ENCODE results near the gene ATN1. TPM values are rescaled to one million over a fixed set of nuclear protein-coding genes. Genes with fewer than 3 reads are reported as not detected.
A peak's percentile ranks its signal among the peaks of the same experiment; 100 is the strongest.

ATN1 gene
- total and polyA plus RNA-seq, 2 of the 8 experiments (the other 6 are each of a cell fraction or from before 2014, with no cell fraction given), result 20.6 to 73.4 TPM

- Histone ChIP-seq H3K4me3 (ENCODE audit: extremely low read depth in 1 of 4, insufficient read depth in 2 of 4, low read depth in 3 of 4, low read length in 4 of 4) (peak overlapping the region; percentile 68 to 90 (median 82)), H2BK15ac (ENCODE audit: low read length) (peak overlapping the region; percentile 29; the same call in 1 of the 2 replicates), H3K23me2 (ENCODE audit: low read depth, low read length) (peaks cover 16% of the 10 kb centered on the region; the same call in 1 of the 2 replicates), H3K23ac (ENCODE audit: insufficient read length) (no peak overlapping the region), H3K36me3 (ENCODE audit: control insufficient read depth in 2 of 4, insufficient read depth in 4 of 4, low read length in 3 of 4) (peaks cover 28 to 40% (median 29%) of the 10 kb centered on the region in 4 experiments), H4K8ac (ENCODE audit: extremely low read depth, insufficient read depth, low read length) (peak overlapping the region; percentile 90; the same call in 1 of the 2 replicates), H3K4me2 (ENCODE audit: insufficient read depth in 1 of 2, low read depth in 2 of 2, low read length in 2 of 2) (peak overlapping the region; percentile 66 to 93), H2BK12ac (ENCODE audit: low read depth, low read length) (peak overlapping the region; percentile 68), H3K9ac (replicated peaks in 1 of 4; ENCODE audit: extremely low read depth in 1 of 4, low read depth in 3 of 4, low read length in 3 of 4) (peak overlapping the region; percentile 24 to 79 (median 40); a peak in 6 of 7 replicates), H3K14ac (ENCODE audit: insufficient read length) (no peak overlapping the region), H3K4ac (replicated peaks; ENCODE audit: insufficient read length, low read depth, low read length) (peak overlapping the region; percentile 64), H3K4me1 (replicated peaks in 1 of 4; ENCODE audit: control insufficient read depth in 3 of 4, insufficient read depth in 4 of 4, low read length in 3 of 4) (peaks cover 12 to 44% (median 31%) of the 10 kb centered on the region in 4 experiments), H3K56ac (replicated peaks; ENCODE audit: insufficient read length, low read depth, low read length) (peak overlapping the region; percentile 33), H3K9me3 (ENCODE audit: insufficient read depth in 2 of 2, low read depth in 1 of 2, low read length in 1 of 2) (no peaks in the 10 kb centered on the region), H2AFZ (ENCODE audit: low read length) (no peak overlapping the region), H2BK5ac (ENCODE audit: low read depth, low read length) (peak overlapping the region; percentile 94), H4K91ac (replicated peaks; ENCODE audit: insufficient read length, low read length) (peak overlapping the region; percentile 63), H3K18ac (ENCODE audit: extremely low read depth, low read length) (peak overlapping the region; percentile 92), H2AK5ac (ENCODE audit: low read depth, low read length) (peak overlapping the region; percentile 89), H3K27me3 (replicated peaks in 1 of 4; ENCODE audit: control insufficient read depth in 3 of 4, extremely low read depth in 1 of 4, insufficient read depth in 3 of 4, low read length in 3 of 4) (no peaks in the 10 kb centered on the region), H3K79me2 (ENCODE audit: control insufficient read depth in 1 of 2, insufficient read depth in 2 of 2, low read length in 2 of 2) (peaks cover 2 to 25% of the 10 kb centered on the region in 2 experiments; a peak in 3 of 4 replicates), H3K27ac (ENCODE audit: low read depth, low read length) (peak overlapping the region; percentile 82), H4K5ac (ENCODE audit: insufficient read length, low read depth, low read length) (peak overlapping the region; percentile 34), H4K20me1 (replicated peaks in 1 of 2; ENCODE audit: control insufficient read depth in 1 of 2, insufficient read depth in 2 of 2, low read length in 2 of 2) (peaks cover 2 to 4% of the 10 kb centered on the region in 2 experiments), H2BK20ac (ENCODE audit: low read length) (peak overlapping the region; percentile 77; the same call in 1 of the 2 replicates), H2BK120ac (replicated peaks; ENCODE audit: low read depth, low read length) (no peak overlapping the region), H3K79me1 (ENCODE audit: low read depth, low read length) (no peaks in the 10 kb centered on the region; the same call in 1 of the 2 replicates)
- 63% methylated on average over 12 of the region's 17 CpGs; no CpG with 5 or more reads in 1 of the 2 experiments for whole genome bisulfite sequencing, 2 experiments (ENCODE audit: extremely low coverage in 1 of 2, insufficient coverage in 1 of 2, insufficient read length in 1 of 2, insufficient replicate concordance in 2 of 2, low coverage in 1 of 2, low lambda C conversion rate in 2 of 2, missing lambda C conversion rate in 1 of 2)
- CTCF ChIA-PET (ENCODE audit: partially characterized antibody), result interaction anchor here (0.6 to 12.2 kb wide), 32 partner anchors 10 to 944 kb away, joined by 3 to 277 read pairs (median 3); partner anchors contain the start of genes C12orf57, C1R, C1RL and PTPN6
- FAIRE-seq, result no peak
- TF ChIP-seq CBX5 (IDR thresholded peaks at IDR 0.05; ENCODE audit: low read depth, low read length) (no peak), YY1 (IDR thresholded peaks at IDR 0.05; ENCODE audit: low read depth, low read length) (peak; percentile 89), TAF1 (IDR thresholded peaks at IDR 0.05; ENCODE audit: low read depth, low read length) (0 out of 2 replicates have a peak, but pooled peaks have one; percentile 24)
- POLR2A ChIA-PET (ENCODE audit: partially characterized antibody), result interaction anchor here (0.5 to 44.0 kb wide), 13 partner anchors 5 to 199 kb away, joined by 3 to 1596 read pairs (median 7); partner anchors contain the start of genes ATN1, C12orf57, C1RL and CDCA3
- no peak for DNase-seq (ENCODE audit: low read depth in 1 of 2, low spot score in 2 of 2)
Measured at GRCh38 chr12:6963791-6964413, 36.1 kb downstream of the ATN1 start.

Measured in H1 (cell line).